Eye (tissue), 1 donor: ENCODE data around the gene ZNF98.

Source experiments
- DNase-seq: peaks from one replicate; pipeline ENCODE4 v3.0.0-alpha.2; 2015

ZNF98 gene

GRCh38 chr19:22422211-22422610, at the start of gene ZNF98:
TSS of gene ZNF98 (minus strand) at chr19:22422346. CDS start at chr19:22422224, 122 bp downstream.
- peak; percentile 74 for DNase-seq

- no peak for DNase-seq
Observed at GRCh38 chr19:22446605-22447004, 24.5 kb upstream of the ZNF98 start.

- no peak for DNase-seq
Observed at GRCh38 chr19:22438011-22438410, 15.9 kb upstream of the ZNF98 start.

GRCh38 chr19:22427960-22428913, 6.1 kb upstream of the ZNF98 start:
- peak; percentile 15 for DNase-seq

- DNase-seq: peak; percentile 21
Observed at GRCh38 chr19:22427547-22427946, 5.4 kb upstream of the ZNF98 start.

GRCh38 chr19:22426901-22427300, 4.8 kb upstream of the ZNF98 start:
- no peak for DNase-seq

- no peak for DNase-seq
Observed at GRCh38 chr19:22421797-22422196, 349 bp downstream of the ZNF98 start.

GRCh38 chr19:22354665-22355064, 67.5 kb downstream of the ZNF98 start:
- DNase-seq: no peak
